Measurements from ENCODE around the gene DYNC2H1. TPM values are rescaled to one million over a fixed set of nuclear protein-coding genes. Genes with fewer than 3 reads are reported as not detected.

DYNC2H1 gene
- total RNA-seq, 4 donors from 2014 or later = 37.8 to 43.1 (median 38.8) TPM

DNA sequence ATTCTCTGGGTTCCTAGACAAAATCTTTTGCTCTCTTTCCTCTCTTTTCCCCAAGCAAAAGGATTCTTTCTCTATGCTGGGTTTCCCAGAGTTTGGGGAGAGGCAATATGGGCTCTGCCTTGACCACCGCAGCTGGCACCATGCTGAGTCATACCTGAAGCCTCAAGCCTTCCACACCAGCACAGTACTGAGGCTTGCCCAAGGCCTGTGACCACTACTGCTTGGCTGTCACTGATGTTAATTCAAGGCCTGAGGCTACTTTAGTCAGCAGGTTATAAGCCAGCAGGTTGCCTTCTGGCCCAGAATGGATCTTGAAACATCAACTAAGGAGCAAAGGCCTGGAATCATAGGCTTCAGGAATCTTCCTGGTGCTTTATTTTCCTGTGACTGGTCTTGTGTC is 185.3 kb downstream of the DYNC2H1 start:
- no peak overlapping the region for H3K4me3 ChIP-seq
- TF ChIP-seq POLR2A (IDR thresholded peaks at IDR 0.05) (no peak), EP300 (IDR thresholded peaks at IDR 0.05) (no peak)
- TF ChIP-seq, protein P1, sequence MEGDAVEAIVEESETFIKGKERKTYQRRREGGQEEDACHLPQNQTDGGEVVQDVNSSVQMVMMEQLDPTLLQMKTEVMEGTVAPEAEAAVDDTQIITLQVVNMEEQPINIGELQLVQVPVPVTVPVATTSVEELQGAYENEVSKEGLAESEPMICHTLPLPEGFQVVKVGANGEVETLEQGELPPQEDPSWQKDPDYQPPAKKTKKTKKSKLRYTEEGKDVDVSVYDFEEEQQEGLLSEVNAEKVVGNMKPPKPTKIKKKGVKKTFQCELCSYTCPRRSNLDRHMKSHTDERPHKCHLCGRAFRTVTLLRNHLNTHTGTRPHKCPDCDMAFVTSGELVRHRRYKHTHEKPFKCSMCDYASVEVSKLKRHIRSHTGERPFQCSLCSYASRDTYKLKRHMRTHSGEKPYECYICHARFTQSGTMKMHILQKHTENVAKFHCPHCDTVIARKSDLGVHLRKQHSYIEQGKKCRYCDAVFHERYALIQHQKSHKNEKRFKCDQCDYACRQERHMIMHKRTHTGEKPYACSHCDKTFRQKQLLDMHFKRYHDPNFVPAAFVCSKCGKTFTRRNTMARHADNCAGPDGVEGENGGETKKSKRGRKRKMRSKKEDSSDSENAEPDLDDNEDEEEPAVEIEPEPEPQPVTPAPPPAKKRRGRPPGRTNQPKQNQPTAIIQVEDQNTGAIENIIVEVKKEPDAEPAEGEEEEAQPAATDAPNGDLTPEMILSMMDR (IDR thresholded peaks at IDR 0.05) = no peak
- H3K27ac ChIP-seq = no peak overlapping the region
- H3K9me3 ChIP-seq = peaks cover 0 to 58% (median 13%) of the 10 kb centered on the region in 4 donors
- peaks cover 0 to 77% (median 4%) of the 10 kb centered on the region in 3 donors for H3K36me3 ChIP-seq
- no peaks in the 10 kb centered on the region for H3K27me3 ChIP-seq
- WGBS, 2 donors = 93 to 100% methylated on average over 1 of the region's 1 CpG
- no peaks in the 10 kb centered on the region for H3K4me1 ChIP-seq
- no peak for DNase-seq (ENCODE audit: low spot score in 2 of 2)

DNA sequence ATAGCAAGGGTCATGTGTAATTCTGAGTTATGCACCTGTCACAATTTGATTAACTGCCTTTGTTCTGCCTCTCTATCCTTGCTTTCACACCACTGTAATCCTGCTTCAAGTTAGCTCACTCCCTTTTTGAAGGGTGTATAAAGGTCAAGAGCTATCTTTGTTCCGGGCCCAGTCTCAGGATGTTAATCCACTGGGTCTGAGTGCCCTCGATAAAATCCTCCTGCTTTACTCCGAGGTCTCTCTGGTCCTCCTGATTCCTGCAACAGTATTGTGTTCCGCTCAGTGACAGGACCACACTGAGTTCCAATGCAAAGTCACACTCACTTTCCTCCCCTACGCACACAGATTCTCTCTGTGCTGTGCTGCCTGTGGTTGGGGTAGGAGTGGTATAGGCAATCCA is 186.5 kb downstream of the DYNC2H1 start:
- no peaks in the 10 kb centered on the region for H3K4me1 ChIP-seq
- no peak for TF ChIP-seq POLR2A (IDR thresholded peaks at IDR 0.05)
- no peak for TF ChIP-seq EP300 (IDR thresholded peaks at IDR 0.05)
- TF ChIP-seq, protein P1 (IDR thresholded peaks at IDR 0.05) = no peak
- H3K27me3 ChIP-seq = no peaks in the 10 kb centered on the region
- H3K27ac ChIP-seq = no peak overlapping the region
- no peak overlapping the region for H3K4me3 ChIP-seq
- peaks cover 0 to 65% (median 4%) of the 10 kb centered on the region in 3 donors for H3K36me3 ChIP-seq
- peaks cover 0 to 56% (median 13%) of the 10 kb centered on the region in 4 donors for H3K9me3 ChIP-seq
- WGBS, 2 donors = 94 to 95% methylated on average over 5 of the region's 5 CpGs
- DNase-seq (ENCODE audit: low spot score in 2 of 2) = no peak

DNA sequence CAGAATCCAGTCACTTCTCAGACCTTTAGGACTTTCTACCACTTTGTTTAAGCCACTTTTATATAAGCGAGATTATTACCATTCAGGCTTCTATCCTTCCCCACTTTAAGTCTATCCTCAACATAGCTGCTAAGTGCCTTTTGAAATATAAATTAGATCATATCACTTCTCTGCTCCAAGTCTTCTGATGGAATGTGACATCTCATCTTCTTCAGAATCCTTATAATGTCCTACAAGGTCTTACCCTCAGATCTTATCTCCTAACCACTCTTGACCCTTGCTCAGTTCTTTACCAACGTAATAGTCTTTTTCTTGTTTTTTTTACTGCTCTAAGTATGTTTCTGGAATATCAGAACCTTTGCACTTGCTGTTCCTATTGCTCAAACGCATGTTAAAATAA is 188.7 kb downstream of the DYNC2H1 start:
- Histone ChIP-seq H3K4me1 (no peaks in the 10 kb centered on the region), H3K27me3 (no peaks in the 10 kb centered on the region), H3K4me3 (no peak overlapping the region), H3K27ac (no peak overlapping the region), H3K9me3 (peaks cover 0 to 36% (median 10%) of the 10 kb centered on the region in 4 donors), H3K36me3 (peaks cover 0 to 43% (median 4%) of the 10 kb centered on the region in 3 donors)
- TF ChIP-seq POLR2A (IDR thresholded peaks at IDR 0.05) = no peak
- no peak for TF ChIP-seq EP300 (IDR thresholded peaks at IDR 0.05)
- TF ChIP-seq, protein P1 (IDR thresholded peaks at IDR 0.05) = no peak
- WGBS, 2 donors = 85 to 90% methylated on average over 3 of the region's 3 CpGs
- DNase-seq (ENCODE audit: low spot score in 2 of 2) = no peak

DNA sequence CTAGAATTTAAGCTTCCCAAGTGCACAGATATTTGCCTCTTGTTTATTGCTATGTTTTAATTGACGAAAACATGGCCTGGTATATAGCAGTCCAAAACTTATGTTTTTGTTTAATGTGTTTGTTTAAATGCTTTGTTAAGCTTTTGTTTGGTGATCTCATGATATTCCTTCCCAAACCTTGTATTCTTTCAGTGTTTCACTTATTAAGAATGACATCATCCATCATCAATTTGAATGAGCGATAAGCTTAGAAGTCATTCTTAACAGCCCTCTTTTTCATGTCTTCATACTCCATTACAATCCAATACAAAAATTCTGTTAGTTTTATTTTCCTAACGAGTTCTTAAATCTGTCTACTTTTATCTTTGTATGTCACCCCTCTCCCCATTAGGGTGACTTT is 206.0 kb downstream of the DYNC2H1 start:
- Histone ChIP-seq H3K27ac (no peak overlapping the region), H3K27me3 (no peaks in the 10 kb centered on the region), H3K9me3 (no peaks in the 10 kb centered on the region), H3K4me3 (no peak overlapping the region), H3K4me1 (no peaks in the 10 kb centered on the region), H3K36me3 (peaks cover 0 to 28% (median 0%) of the 10 kb centered on the region in 3 donors)
- WGBS, 2 donors = 66 to 80% methylated on average over 3 of the region's 3 CpGs
- TF ChIP-seq EP300 (IDR thresholded peaks at IDR 0.05) (no peak), POLR2A (IDR thresholded peaks at IDR 0.05) (no peak)
- TF ChIP-seq, protein P1 (IDR thresholded peaks at IDR 0.05) = no peak
- DNase-seq (ENCODE audit: low spot score in 2 of 2) = no peak

DNA sequence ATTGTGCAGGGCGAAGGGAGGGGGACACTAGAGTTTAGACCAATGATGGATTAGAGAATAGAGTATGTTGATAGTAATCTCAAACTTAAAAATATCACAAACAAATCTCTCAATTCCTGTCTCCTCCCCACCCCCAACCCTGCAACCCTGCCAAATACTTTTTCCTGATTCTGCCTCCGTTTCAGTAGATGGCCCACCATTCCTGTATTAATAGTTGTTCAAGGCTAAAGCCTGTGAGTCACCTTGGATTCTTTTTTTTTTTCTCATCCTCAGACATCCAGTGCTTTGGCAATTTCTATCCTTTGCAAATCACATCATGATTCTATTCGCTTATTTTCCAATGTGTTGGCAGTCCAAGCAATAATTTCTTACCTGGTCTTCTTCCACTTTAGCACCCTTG is 207.9 kb downstream of the DYNC2H1 start:
- Histone ChIP-seq H3K4me1 (no peaks in the 10 kb centered on the region), H3K4me3 (no peak overlapping the region), H3K27me3 (no peaks in the 10 kb centered on the region), H3K9me3 (no peaks in the 10 kb centered on the region), H3K27ac (no peak overlapping the region), H3K36me3 (peaks cover 0 to 31% (median 0%) of the 10 kb centered on the region in 3 donors)
- DNase-seq (ENCODE audit: low spot score in 2 of 2) = no peak
- 73 to 82% methylated on average over 3 of the region's 3 CpGs for WGBS, 2 donors
- TF ChIP-seq, protein P1 (IDR thresholded peaks at IDR 0.05) = no peak
